ENCODE data around the gene FOSL2.

The FOSL2 gene

GRCh38 chr2:28392297-28393113 lies at the start of gene FOSL2:
FOSL2 (plus strand) TSS chr2:28392858; CDS start chr2:28393721, 863 bp downstream.
- H3K4me3 ChIP-seq (ENCODE audit: low read length): peak within 1 kb of the TSS; percentile 79
- TF ChIP-seq, protein P1, sequence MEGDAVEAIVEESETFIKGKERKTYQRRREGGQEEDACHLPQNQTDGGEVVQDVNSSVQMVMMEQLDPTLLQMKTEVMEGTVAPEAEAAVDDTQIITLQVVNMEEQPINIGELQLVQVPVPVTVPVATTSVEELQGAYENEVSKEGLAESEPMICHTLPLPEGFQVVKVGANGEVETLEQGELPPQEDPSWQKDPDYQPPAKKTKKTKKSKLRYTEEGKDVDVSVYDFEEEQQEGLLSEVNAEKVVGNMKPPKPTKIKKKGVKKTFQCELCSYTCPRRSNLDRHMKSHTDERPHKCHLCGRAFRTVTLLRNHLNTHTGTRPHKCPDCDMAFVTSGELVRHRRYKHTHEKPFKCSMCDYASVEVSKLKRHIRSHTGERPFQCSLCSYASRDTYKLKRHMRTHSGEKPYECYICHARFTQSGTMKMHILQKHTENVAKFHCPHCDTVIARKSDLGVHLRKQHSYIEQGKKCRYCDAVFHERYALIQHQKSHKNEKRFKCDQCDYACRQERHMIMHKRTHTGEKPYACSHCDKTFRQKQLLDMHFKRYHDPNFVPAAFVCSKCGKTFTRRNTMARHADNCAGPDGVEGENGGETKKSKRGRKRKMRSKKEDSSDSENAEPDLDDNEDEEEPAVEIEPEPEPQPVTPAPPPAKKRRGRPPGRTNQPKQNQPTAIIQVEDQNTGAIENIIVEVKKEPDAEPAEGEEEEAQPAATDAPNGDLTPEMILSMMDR (conservative IDR thresholded peaks at IDR 0.05; ENCODE audit: low read depth, low read length): no peak
- DNase-seq (ENCODE audit: low read depth): peak; percentile 99

GRCh38 chr2:28343184-28343942 lies 49.3 kb upstream of the FOSL2 start:
- DNase-seq (ENCODE audit: low read depth): no peak
- H3K4me3 ChIP-seq (ENCODE audit: low read length): no peak overlapping the region
- TF ChIP-seq, protein P1 (conservative IDR thresholded peaks at IDR 0.05; ENCODE audit: low read depth, low read length): no peak

GRCh38 chr2:28343971-28344715 lies 48.5 kb upstream of the FOSL2 start:
- no peak overlapping the region for H3K4me3 ChIP-seq (ENCODE audit: low read length)
- TF ChIP-seq, protein P1 (conservative IDR thresholded peaks at IDR 0.05; ENCODE audit: low read depth, low read length): no peak
- DNase-seq (ENCODE audit: low read depth): no peak

GRCh38 chr2:28344756-28345373 lies 47.8 kb upstream of the FOSL2 start:
- TF ChIP-seq, protein P1 (conservative IDR thresholded peaks at IDR 0.05; ENCODE audit: low read depth, low read length): no peak
- no peak overlapping the region for H3K4me3 ChIP-seq (ENCODE audit: low read length)
- no peak for DNase-seq (ENCODE audit: low read depth)

- no peak for DNase-seq (ENCODE audit: low read depth)
- no peak overlapping the region for H3K4me3 ChIP-seq (ENCODE audit: low read length)
- TF ChIP-seq, protein P1 (conservative IDR thresholded peaks at IDR 0.05; ENCODE audit: low read depth, low read length): no peak
Observed at GRCh38 chr2:28345619-28346018, 47.0 kb upstream of the FOSL2 start.

GRCh38 chr2:28346587-28346986 lies 46.1 kb upstream of the FOSL2 start:
- TF ChIP-seq, protein P1 (conservative IDR thresholded peaks at IDR 0.05; ENCODE audit: low read depth, low read length): no peak
- DNase-seq (ENCODE audit: low read depth): no peak
- no peak overlapping the region for H3K4me3 ChIP-seq (ENCODE audit: low read length)
